Memory B cell (primary cell): ENCODE data around the gene S100A5.
"Not testable (repeated sequence)": the region's sequence is repeated elsewhere in the genome, so short reads cannot be mapped to it uniquely, and the experiment has no call there.

Experiments used
- ATAC-seq: fragments of 150-1000 bp; cut with Tn5 transposase; 2 replicates; pipeline ENCODE4 v1.10.0; 2021; ENCODE audit warnings: low read depth, mild to moderate bottlenecking, moderate library complexity
- DNase-seq, 2 donors: peaks; one replicate each; pipeline ENCODE4 v3.0.0; 2022; ENCODE audit warnings: low spot score in 2 of 2
- H3K27ac Mint-ChIP-seq: one replicate; pipeline ENCODE4 v1.8.0; 2022; ENCODE audit warnings: mild to moderate bottlenecking, moderate library complexity, mixed read lengths
- H3K27me3 Mint-ChIP-seq: one replicate; pipeline ENCODE4 v1.8.0; 2022; ENCODE audit warnings: mixed read lengths
- H3K36me3 Mint-ChIP-seq: one replicate; pipeline ENCODE4 v1.8.0; 2022; ENCODE audit warnings: mild to moderate bottlenecking, mixed read lengths
- H3K4me1 Mint-ChIP-seq: one replicate; pipeline ENCODE4 v1.8.0; 2022; ENCODE audit warnings: mixed read lengths
- H3K4me3 Mint-ChIP-seq: one replicate; pipeline ENCODE4 v1.8.0; 2022; ENCODE audit warnings: mild to moderate bottlenecking, moderate library complexity, mixed read lengths
- H3K9me3 Mint-ChIP-seq: one replicate; pipeline ENCODE4 v1.8.0; 2022; ENCODE audit warnings: mixed read lengths

Gene S100A5

GRCh38 chr1:153522353-153523048, 18.2 kb downstream of the S100A5 start:
- not testable (repeated sequence) for H3K4me1 Mint-ChIP-seq, H3K27me3 Mint-ChIP-seq, DNase-seq, ATAC-seq, H3K9me3 Mint-ChIP-seq, H3K27ac Mint-ChIP-seq, H3K4me3 Mint-ChIP-seq, H3K36me3 Mint-ChIP-seq

GRCh38 chr1:153521808-153522207, 18.9 kb downstream of the S100A5 start:
- not testable (repeated sequence) for ATAC-seq, H3K9me3 Mint-ChIP-seq, H3K27ac Mint-ChIP-seq

GRCh38 chr1:153520818-153521476, 19.8 kb downstream of the S100A5 start:
- Mint-ChIP-seq H3K27ac (no peak overlapping the region), H3K4me3 (no peak overlapping the region), H3K27me3 (peaks cover 3% of the 10 kb centered on the region), H3K4me1 (peaks cover 7% of the 10 kb centered on the region), H3K36me3 (no peaks in the 10 kb centered on the region), H3K9me3 (no peaks in the 10 kb centered on the region)
- ATAC-seq (no peak), DNase-seq (no peak)

More at GRCh38 chr1:153521808-153522207, 18.9 kb downstream of the S100A5 start:
- not testable (repeated sequence) for H3K4me3 Mint-ChIP-seq, DNase-seq, H3K27me3 Mint-ChIP-seq, H3K4me1 Mint-ChIP-seq, H3K36me3 Mint-ChIP-seq

DNA sequence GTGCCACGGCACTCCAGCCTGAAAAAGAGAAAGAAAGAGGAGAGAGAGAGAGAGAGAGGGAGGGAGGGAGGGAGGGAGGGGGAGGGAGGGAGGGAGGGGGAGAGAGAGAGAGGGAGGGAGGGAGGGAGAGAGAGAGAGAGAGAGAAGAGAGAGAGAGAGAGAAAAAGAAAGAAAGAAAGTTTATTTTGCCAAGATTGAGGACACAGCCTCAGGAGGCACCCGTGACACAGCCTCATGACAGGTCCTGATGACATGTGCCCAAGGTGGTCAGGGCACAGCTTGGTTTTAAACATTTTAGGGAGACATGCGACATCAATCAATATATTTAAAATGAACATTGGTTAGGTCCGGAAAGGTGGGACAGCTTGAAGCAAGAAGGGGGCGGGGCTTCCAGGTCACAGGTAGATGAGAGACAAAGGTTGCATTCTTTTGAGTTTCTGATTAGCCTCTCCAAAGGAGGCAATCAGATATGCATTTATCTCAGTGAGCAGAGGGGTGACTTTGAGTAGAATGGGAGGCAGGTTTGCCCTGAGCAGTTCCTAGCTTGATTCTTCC, 20.5 kb downstream of the S100A5 start:
- H3K4me1 Mint-ChIP-seq, H3K36me3 Mint-ChIP-seq, H3K4me3 Mint-ChIP-seq, H3K9me3 Mint-ChIP-seq, H3K27me3 Mint-ChIP-seq, DNase-seq, ATAC-seq: not testable (repeated sequence)
- peak overlapping the region; percentile 12 for H3K27ac Mint-ChIP-seq

GRCh38 chr1:153519242-153519641, 21.5 kb downstream of the S100A5 start:
- ATAC-seq (no peak), DNase-seq (no peak)
- Mint-ChIP-seq H3K27me3 (peaks cover 3% of the 10 kb centered on the region), H3K36me3 (no peaks in the 10 kb centered on the region), H3K9me3 (no peaks in the 10 kb centered on the region), H3K4me3 (no peak overlapping the region), H3K27ac (peak overlapping the region; percentile 12), H3K4me1 (peaks cover 8% of the 10 kb centered on the region)

DNA sequence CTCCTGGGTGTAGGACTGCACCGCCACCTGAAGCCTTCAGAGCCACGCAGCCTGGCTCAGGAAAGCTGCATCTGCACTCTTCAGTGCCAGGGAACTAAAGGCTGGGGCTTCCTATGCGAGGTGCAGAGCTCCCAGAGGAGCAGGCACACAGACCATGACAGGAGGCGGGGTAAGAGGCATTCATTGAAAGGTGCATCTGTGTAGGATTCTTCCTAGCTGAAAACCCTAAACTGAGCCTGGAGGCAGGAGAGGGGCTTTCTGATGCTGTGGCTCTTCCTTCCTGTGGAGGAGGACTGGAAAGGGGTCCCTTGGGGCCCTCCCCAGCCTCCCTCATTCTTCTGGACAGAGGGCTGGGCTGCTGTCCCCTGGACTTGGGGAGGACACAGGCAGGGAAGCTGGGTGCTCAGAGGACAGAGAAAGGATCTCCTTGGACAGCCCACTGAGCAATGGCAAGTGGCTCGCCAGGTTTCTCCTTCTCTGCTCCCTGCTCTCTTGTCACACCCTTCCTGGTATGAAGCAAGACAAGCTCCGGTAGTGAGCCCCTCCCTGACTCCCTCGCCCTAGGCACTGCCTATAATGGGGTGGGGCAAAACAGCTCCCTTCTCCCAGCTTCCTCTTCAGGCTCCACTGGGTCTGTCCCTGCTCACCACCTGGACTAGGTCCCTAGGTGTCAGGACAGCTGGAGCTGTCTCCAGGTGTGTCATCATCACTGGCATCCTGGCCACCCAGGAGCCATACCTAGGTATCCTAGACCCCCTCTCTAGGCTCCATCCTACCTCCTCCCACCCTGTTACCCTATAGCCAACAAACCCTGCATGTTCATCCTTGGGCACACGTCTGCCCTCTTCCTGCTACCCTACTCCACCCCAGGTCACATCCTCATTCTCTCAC, 25.0 kb downstream of the S100A5 start:
- no peaks in the 10 kb centered on the region for H3K36me3 Mint-ChIP-seq
- H3K27me3 Mint-ChIP-seq = peaks cover 7% of the 10 kb centered on the region
- no peaks in the 10 kb centered on the region for H3K9me3 Mint-ChIP-seq
- no peak for DNase-seq
- no peak overlapping the region for H3K27ac Mint-ChIP-seq
- peaks cover 11% of the 10 kb centered on the region for H3K4me1 Mint-ChIP-seq
- ATAC-seq = no peak
- no peak overlapping the region for H3K4me3 Mint-ChIP-seq

GRCh38 chr1:153513666-153514065, 27.1 kb downstream of the S100A5 start:
- DNase-seq (no peak), ATAC-seq (no peak)
- Mint-ChIP-seq H3K4me3 (no peak overlapping the region), H3K9me3 (no peaks in the 10 kb centered on the region), H3K27me3 (peaks cover 6% of the 10 kb centered on the region), H3K27ac (no peak overlapping the region), H3K4me1 (peaks cover 13% of the 10 kb centered on the region), H3K36me3 (no peaks in the 10 kb centered on the region)

GRCh38 chr1:153513023-153513422, 27.7 kb downstream of the S100A5 start:
- Mint-ChIP-seq H3K36me3 (no peaks in the 10 kb centered on the region), H3K27me3 (peaks cover 6% of the 10 kb centered on the region), H3K4me1 (peaks cover 10% of the 10 kb centered on the region), H3K9me3 (no peaks in the 10 kb centered on the region), H3K27ac (no peak overlapping the region), H3K4me3 (no peak overlapping the region)
- DNase-seq (no peak), ATAC-seq (no peak)

DNA sequence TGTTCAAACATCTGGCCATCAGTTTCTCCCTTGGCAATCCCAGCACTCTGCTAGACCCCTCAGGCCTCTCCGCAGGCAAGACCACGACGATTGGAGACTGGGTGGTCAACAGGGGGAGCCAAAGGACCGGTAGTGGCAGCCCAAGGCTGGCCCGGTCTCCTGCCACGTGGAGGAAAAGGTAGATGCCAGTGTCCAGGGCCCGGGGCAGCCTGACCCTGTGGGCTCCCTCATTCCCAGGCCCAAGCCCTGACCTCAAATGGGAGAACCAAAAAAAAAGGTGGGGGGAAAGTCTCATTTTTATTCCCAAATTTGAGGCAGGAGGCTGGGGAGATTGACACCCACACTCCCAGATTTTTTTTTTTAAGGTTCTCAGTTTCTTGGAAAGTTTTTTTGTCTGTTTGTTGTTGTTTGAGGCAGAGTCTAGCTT, 29.7 kb downstream of the S100A5 start:
- H3K36me3 Mint-ChIP-seq = no peaks in the 10 kb centered on the region

GRCh38 chr1:153509729-153510354, 30.9 kb downstream of the S100A5 start:
- no peak overlapping the region for H3K4me3 Mint-ChIP-seq
- ATAC-seq (peak; percentile 75), DNase-seq (peak; percentile 59)
- H3K27me3 Mint-ChIP-seq = peaks cover 4% of the 10 kb centered on the region
- peaks cover 6% of the 10 kb centered on the region for H3K4me1 Mint-ChIP-seq
- no peaks in the 10 kb centered on the region for H3K36me3 Mint-ChIP-seq
- no peaks in the 10 kb centered on the region for H3K9me3 Mint-ChIP-seq
- no peak overlapping the region for H3K27ac Mint-ChIP-seq

More for the DNA sequence above, 29.7 kb downstream of the S100A5 start:
- DNase-seq (peak; percentile 75 to 80), ATAC-seq (peak; percentile 89)
- Mint-ChIP-seq H3K4me3 (no peak overlapping the region), H3K4me1 (peaks cover 7% of the 10 kb centered on the region), H3K9me3 (no peaks in the 10 kb centered on the region), H3K27me3 (peaks cover 4% of the 10 kb centered on the region), H3K27ac (no peak overlapping the region)

DNA sequence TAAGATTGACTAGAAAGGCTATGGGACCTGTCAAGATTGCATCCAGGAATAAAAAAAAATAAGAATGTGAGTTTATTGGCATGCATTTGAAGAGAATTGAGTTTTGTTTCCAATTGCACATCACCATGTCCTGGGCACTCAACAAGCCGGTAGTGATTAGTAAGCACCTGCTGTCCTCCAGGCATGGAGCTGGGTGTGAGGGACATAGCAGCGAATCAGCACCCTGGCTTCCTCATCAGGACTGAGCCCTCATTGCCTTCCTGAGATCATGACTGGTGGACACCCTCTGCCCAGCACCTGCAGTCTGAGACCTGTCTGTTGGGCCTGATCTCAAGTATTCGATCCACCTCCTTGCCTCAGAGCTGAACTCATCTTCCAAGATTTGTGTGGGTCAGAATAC, 31.7 kb downstream of the S100A5 start:
- Mint-ChIP-seq H3K9me3 (no peaks in the 10 kb centered on the region), H3K4me1 (peaks cover 6% of the 10 kb centered on the region)
- DNase-seq = no peak

GRCh38 chr1:153507926-153508583, 32.7 kb downstream of the S100A5 start:
- no peak overlapping the region for H3K27ac Mint-ChIP-seq

More for the DNA sequence above, 31.7 kb downstream of the S100A5 start:
- H3K4me3 Mint-ChIP-seq = no peak overlapping the region
- peaks cover 4% of the 10 kb centered on the region for H3K27me3 Mint-ChIP-seq
- H3K27ac Mint-ChIP-seq = no peak overlapping the region
- no peak for ATAC-seq
- H3K36me3 Mint-ChIP-seq = no peaks in the 10 kb centered on the region

DNA sequence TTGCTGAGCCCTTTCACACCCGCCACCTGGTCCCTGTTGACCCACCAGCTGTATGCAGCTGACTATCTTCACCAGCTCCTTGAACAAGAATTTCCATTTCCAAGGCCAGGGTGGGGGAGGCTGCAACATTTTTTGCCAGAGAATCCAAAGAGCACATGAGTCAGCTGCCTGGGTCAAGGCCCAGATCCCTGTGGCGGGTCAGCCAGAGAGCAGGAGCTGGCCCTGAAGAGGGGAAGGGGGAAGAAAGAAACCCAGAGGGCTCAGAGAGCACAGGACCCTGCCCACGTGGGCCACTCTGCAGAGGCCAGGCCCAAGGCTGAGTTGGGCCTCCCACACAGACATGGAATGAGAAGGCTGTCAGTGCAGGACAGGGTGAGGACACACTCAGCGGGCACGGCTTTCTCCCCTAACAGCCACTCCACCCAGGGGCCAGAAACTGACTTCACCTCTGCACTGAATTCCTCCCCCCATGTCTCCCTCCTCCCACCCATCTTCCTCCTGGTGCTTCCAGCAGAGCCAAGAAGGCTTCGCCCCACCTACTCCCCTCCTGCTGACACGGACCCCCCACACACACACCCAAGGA, 33.8 kb downstream of the S100A5 start:
- H3K27ac Mint-ChIP-seq = no peak overlapping the region
- DNase-seq (no peak), ATAC-seq (no peak)
- no peaks in the 10 kb centered on the region for H3K36me3 Mint-ChIP-seq
- no peak overlapping the region for H3K4me3 Mint-ChIP-seq
- peaks cover 2% of the 10 kb centered on the region for H3K27me3 Mint-ChIP-seq
- H3K9me3 Mint-ChIP-seq = no peaks in the 10 kb centered on the region
- peaks cover 6% of the 10 kb centered on the region for H3K4me1 Mint-ChIP-seq

More at GRCh38 chr1:153507926-153508583, 32.7 kb downstream of the S100A5 start:
- Mint-ChIP-seq H3K4me1 (peaks cover 6% of the 10 kb centered on the region), H3K4me3 (no peak overlapping the region), H3K36me3 (no peaks in the 10 kb centered on the region), H3K27me3 (peaks cover 4% of the 10 kb centered on the region), H3K9me3 (no peaks in the 10 kb centered on the region)
- ATAC-seq = no peak
- DNase-seq = no peak
